ENCODE measurements around the gene CGNL1. TPM values are rescaled to one million over a fixed set of nuclear protein-coding genes. Genes with fewer than 3 reads are reported as not detected.

Gene CGNL1
- total RNA-seq, 2 donors from 2014 or later = 82.6 to 98.0 TPM

- peaks cover 81% of the 10 kb centered on the region for H3K36me3 Mint-ChIP-seq (ENCODE audit: low read depth)
- no peaks in the 10 kb centered on the region for H3K9me3 ChIP-seq (ENCODE audit: control insufficient read depth, low read length)
These were observed 75.2 kb downstream of the CGNL1 start for GRCh38 chr15:57451555-57451954.

GRCh38 chr15:57452090-57452754 is 75.9 kb downstream of the CGNL1 start:
- Histone ChIP-seq H3K36me3 (ENCODE audit: control insufficient read depth, insufficient read depth, low read length) (peaks cover 90% of the 10 kb centered on the region), H3K4me3 (ENCODE audit: low read length) (no peak overlapping the region), H3K27ac (ENCODE audit: low read depth, low read length) (no peak overlapping the region), H3K4me1 (ENCODE audit: control insufficient read depth, insufficient read depth, low read length) (no peaks in the 10 kb centered on the region), H3K27me3 (ENCODE audit: control insufficient read depth, insufficient read depth, low read length, poor library complexity, severe bottlenecking) (no peaks in the 10 kb centered on the region), H3K9ac (ENCODE audit: extremely low read depth, low read length, poor library complexity, severe bottlenecking) (no peak overlapping the region), H3K9me3 (ENCODE audit: control insufficient read depth, low read length) (no peaks in the 10 kb centered on the region)
- no peak for DNase-seq
- H3K4me1 Mint-ChIP-seq = no peaks in the 10 kb centered on the region
- TF ChIP-seq CTCF (conservative IDR thresholded peaks at IDR 0.05) = no peak
- H3K27ac Mint-ChIP-seq = no peak overlapping the region
- peaks cover 75% of the 10 kb centered on the region for H3K36me3 Mint-ChIP-seq (ENCODE audit: low read depth)
- H3K4me3 Mint-ChIP-seq = no peak overlapping the region
- WGBS, 2 experiments (ENCODE audit: insufficient coverage in 1 of 2, insufficient read length in 1 of 2) = 97% methylated on average over 8 to 11 of the region's 11 CpGs
- no peaks in the 10 kb centered on the region for H3K27me3 Mint-ChIP-seq (ENCODE audit: insufficient read depth)
- no peaks in the 10 kb centered on the region for H3K9me3 Mint-ChIP-seq

More at GRCh38 chr15:57451555-57451954, 75.2 kb downstream of the CGNL1 start:
- Histone ChIP-seq H3K27ac (ENCODE audit: low read depth, low read length) (no peak overlapping the region), H3K9ac (ENCODE audit: extremely low read depth, low read length, poor library complexity, severe bottlenecking) (no peak overlapping the region), H3K27me3 (ENCODE audit: control insufficient read depth, insufficient read depth, low read length, poor library complexity, severe bottlenecking) (no peaks in the 10 kb centered on the region), H3K4me3 (ENCODE audit: low read length) (no peak overlapping the region), H3K4me1 (ENCODE audit: control insufficient read depth, insufficient read depth, low read length) (no peaks in the 10 kb centered on the region), H3K36me3 (ENCODE audit: control insufficient read depth, insufficient read depth, low read length) (peaks cover 90% of the 10 kb centered on the region)
- Mint-ChIP-seq H3K27ac (no peak overlapping the region), H3K27me3 (ENCODE audit: insufficient read depth) (no peaks in the 10 kb centered on the region), H3K4me3 (no peak overlapping the region), H3K9me3 (no peaks in the 10 kb centered on the region), H3K4me1 (peaks cover 5% of the 10 kb centered on the region)
- no peak for TF ChIP-seq CTCF (conservative IDR thresholded peaks at IDR 0.05)
- DNase-seq = no peak

GRCh38 chr15:57455929-57456328 is 79.6 kb downstream of the CGNL1 start:
- Histone ChIP-seq H3K9me3 (ENCODE audit: control insufficient read depth, low read length) (no peaks in the 10 kb centered on the region), H3K4me1 (ENCODE audit: control insufficient read depth, insufficient read depth, low read length) (no peaks in the 10 kb centered on the region), H3K36me3 (ENCODE audit: control insufficient read depth, insufficient read depth, low read length) (peaks cover 98% of the 10 kb centered on the region), H3K27ac (ENCODE audit: low read depth, low read length) (no peak overlapping the region), H3K27me3 (ENCODE audit: control insufficient read depth, insufficient read depth, low read length, poor library complexity, severe bottlenecking) (no peaks in the 10 kb centered on the region), H3K9ac (ENCODE audit: extremely low read depth, low read length, poor library complexity, severe bottlenecking) (no peak overlapping the region), H3K4me3 (ENCODE audit: low read length) (no peak overlapping the region)
- Mint-ChIP-seq H3K4me3 (no peak overlapping the region), H3K9me3 (no peaks in the 10 kb centered on the region), H3K27ac (no peak overlapping the region), H3K4me1 (no peaks in the 10 kb centered on the region), H3K36me3 (ENCODE audit: low read depth) (peaks cover 43% of the 10 kb centered on the region), H3K27me3 (ENCODE audit: insufficient read depth) (no peaks in the 10 kb centered on the region)
- WGBS, 2 experiments (ENCODE audit: insufficient coverage in 1 of 2, insufficient read length in 1 of 2) = 92% methylated on average over 2 of the region's 2 CpGs; no CpG with 5 or more reads in 1 of the 2 experiments
- no peak for DNase-seq
- no peak for TF ChIP-seq CTCF (conservative IDR thresholded peaks at IDR 0.05)

Data from endodermal cell (in vitro differentiated cells).